Cortex of kidney (tissue), 1 donor: ENCODE data around the gene CERCAM.

ENCODE experiments used
- DNase-seq: peaks from one replicate; lab custom pipeline; 2025; lab: John Stamatoyannopoulos, UW

CERCAM gene

DNA sequence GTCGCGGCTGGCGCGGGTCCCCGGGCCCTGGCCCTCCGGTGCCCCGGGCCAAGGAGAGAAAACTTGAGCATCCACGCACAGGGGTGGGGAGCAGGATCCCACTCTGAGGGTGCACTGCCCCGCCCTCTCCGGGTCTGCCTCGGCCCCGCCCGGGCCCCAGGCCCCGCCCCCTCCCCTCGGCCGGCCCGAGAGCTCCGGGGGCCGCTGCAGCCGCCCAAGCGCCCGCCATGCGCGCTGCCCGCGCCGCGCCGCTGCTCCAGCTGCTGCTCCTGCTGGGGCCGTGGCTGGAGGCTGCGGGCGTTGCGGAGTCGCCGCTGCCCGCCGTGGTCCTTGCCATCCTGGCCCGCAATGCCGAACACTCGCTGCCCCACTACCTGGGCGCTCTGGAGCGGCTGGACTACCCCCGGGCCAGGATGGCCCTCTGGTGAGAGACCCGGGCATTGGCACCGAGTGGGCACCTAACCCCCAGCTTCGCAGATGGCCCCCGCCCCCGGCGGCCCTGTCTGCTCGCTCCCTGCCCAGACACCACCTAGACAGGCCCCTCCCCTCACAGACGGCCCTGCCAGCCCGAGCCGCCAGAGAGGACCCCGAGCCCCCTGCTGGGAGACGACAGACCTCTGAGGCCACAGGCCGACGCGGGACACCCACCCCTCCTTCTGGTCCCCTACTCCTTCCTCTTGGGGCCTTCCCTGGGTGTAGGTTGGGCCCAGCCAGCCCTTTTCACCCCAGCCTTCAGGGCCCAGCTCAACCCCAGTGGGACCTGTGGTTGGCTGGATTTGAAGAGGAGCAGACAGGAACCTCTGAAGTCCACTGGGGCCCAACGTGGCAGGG is at the start of gene CERCAM:
Gene CERCAM, plus strand, starts transcription at position 207 of the 831 bp plus-strand sequence. Its CDS starts 21 bp downstream, at position 228.
- DNase-seq, result no peak

DNA sequence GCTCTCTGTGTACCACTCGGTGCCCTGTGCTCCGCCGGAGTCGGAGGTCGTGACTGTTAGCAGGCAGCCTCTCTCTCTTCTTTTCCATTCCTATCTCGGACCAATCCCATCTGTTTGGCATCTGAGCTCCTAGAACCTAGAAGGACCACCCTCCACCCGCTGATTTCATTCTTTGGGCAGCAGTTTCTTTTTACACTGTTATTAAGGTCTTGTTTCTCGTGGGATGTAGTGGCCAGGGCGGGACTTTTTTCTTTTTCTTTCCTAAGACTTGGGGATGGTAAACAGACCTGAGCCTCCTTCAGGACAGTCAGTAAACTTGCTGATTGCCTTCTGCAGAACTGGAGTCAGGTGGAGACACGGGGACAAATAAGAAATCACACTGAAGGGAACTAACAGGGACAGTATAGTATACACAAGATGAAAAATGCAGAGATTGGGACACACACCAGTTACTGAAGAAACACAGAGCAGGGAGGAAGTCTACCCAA is 49.0 kb upstream of the CERCAM start:
- no peak for DNase-seq

DNA sequence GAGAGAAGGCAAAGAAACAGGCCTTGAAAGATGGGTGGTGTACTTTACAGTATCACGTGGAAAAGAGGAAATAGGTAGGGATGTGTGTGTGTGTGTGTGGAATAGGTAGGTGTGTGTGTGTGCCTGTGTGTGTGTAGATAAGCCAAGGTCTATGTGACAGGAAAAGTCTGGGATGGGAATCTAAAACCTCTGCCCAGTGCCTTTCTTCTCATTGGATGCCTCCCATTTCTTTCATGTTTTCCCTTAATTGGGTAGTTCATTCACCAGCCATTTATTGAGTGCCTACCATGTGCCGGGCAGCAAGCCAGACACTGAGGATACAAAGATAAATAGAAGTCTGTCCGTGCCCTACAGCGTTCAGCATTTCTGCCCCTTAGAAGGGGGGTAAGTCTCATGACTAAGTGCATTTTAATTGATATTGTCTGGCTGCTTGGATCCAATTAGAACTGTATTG is 48.4 kb upstream of the CERCAM start:
- no peak for DNase-seq

DNA sequence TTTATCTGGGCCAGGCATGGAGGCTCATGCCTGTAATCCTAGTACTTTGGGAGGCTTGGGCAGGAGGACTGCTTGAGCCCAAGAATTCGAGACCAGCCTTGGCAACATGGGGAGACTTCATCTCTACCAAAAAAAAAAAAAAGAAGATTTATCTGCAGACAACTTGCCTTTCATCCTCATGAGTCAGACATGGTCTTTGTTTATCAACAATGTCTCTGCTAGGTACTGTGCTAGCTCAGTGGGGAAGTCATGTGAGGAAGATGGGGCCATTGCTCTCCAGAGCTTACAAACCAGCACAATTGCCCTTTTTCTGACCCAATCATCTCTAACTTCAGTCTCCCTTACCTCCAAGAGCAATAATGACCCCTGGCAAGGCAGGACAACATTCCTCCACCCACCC is 47.9 kb upstream of the CERCAM start:
- DNase-seq, result no peak

- no peak for DNase-seq
These were observed 46.4 kb upstream of the CERCAM start for GRCh38 chr9:128374221-128374675.

DNA sequence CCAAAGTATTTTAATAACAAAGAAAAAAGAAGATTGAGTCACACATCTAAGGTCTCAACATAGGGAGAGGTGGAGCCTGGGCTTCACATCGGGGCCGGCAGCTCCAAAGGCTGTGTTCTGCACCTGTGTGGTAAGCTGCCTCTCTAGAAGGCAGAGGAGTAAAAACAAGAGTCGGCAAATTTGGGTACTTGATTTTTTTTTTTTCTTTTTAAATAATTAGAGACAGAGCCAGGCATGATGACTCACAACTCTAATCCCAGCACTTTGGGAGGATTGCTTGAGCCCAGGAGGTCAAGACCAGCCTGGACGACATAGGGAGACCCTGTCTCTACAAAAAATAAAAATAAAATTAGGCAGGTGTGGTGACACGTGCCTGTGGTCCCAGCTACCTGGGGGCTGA is 44.8 kb upstream of the CERCAM start:
- DNase-seq, result no peak

- DNase-seq, result no peak
These were observed 38.4 kb upstream of the CERCAM start for GRCh38 chr9:128382261-128382660.

GRCh38 chr9:128383007-128383753 is 37.5 kb upstream of the CERCAM start:
- no peak for DNase-seq

GRCh38 chr9:128383791-128384190 is 36.9 kb upstream of the CERCAM start:
- DNase-seq, result no peak

DNA sequence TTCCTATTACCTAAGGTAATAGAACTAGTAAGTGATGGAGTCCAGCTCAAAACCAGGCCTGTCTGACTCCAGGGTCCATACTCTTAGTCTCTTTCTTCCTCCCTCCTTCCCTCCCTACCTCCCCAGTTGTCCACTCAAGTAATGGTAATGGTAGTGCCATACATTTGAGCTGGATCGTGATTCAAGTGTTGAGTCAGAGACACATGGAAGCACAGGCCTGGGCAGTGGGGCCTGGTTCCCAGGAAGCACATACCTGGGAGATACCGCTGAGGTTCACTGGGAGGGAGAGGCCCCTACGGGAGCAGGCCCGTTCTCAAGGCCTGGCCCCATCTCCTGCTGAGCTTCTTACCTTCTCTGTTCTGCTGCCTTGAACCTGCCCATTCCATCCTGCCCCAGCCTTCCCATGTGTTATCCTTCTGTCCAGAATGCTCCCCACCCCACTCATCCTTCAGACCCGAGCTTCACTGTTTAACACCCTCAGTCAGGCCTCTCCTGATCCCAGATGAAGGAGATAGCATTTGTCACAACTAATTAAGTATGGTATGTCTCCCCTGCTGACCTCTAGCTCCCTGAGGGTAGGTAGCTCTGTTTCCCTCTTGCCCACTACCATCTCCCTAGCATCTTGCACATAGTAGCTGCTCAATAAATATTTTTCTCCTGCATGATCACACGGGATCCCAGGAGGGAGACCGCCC is 35.7 kb upstream of the CERCAM start:
- no peak for DNase-seq

DNA sequence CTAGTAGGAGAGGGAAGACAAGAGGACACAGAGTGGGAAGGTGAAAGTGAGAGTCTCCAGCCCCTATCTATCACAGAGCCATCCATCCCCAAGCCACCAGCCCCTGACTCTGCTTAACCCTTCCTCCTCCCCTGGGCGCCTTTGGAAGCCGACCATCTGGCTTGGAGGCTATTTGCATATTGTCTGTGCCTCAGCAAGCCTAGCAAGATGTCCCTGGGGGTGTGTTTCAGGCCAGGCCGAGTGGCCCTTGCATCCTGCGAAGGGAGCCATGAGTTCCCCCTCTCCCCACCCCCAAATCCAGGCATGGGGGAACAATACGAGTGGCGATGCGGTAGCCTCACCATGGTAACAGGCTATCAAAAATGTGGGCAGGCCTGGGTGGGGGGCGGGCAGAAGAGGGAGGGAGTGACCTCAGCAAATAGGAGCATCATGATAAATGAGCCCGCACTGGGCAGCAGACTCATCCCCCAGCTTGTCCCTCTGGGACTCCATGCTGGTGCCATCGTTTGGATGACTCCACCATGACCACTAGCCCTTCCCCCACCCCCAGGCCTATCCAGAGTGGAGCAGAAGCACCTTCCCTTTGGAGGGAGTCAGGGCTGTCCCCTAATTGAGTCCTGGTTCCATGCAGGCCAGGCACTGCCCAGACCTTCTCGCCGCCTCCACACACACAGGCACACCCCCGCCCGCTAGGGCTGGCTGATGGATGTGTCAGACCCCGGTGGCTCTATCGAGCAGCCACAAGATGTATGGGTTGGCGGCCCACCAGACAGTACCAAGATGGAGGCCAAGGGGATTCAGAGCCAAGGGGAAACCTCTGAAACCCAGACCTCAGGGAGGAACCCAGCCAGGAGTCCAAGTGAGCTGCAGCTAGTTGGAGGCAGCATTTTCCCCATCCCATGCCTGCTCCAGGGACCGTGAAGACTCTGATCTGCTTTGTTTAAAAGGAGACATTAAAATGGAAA is 34.9 kb upstream of the CERCAM start:
- no peak for DNase-seq

DNA sequence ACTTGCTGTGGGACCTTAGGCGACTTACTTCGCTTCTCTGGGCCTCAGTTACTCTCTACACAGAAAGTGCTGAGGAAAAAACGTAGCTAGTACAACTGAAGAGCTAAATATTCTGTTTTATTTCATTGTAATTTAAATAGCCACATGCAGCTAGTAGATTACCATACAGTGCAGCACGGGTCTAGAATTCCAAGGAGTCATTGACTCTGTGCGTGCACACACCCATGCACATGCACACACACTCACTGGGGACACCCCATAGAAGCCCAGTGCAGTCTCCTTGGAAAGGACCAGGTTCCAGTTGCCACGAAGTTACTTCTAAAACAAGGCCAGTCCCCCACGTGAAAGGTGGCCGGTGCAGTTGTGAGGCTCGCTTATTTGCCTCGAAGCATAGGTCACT is 32.5 kb upstream of the CERCAM start:
- DNase-seq, result no peak

DNA sequence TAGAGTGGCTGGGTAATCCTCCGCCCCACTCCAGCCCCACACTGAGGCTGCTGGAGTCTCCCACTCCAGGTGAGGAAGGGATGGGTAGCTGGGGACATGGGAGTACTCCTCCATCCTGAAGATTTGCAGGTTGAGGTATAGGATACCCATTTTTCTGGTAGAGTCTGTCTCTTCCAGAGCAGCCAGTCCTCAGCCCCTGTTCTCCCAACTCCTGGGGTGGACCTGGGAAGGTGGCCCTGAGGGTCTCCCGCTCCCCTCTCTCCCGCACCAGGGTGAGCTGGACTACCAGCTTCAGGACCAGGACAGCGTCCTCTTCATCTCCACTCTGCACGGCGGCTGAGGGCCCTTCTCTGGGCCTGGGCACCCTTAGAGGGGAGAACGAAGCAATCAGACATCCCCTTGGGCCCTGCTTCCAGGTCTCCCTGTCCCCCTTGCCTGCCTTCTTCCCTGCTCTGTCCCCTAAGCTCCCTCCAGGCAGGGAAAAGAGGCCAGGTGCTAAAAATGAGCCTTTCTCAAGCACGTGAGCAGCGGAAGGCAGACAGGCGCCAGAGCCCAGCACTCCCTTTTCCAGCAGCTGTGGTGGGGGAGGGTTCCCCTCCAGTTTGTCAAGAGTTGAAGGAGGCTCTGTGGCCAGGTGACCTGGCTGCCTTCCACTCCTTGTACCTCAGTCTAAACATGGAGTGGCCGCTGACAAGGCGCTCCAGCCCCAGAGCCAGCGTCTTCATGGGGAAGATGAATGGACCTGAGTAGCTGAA is 31.1 kb upstream of the CERCAM start:
- no peak for DNase-seq

GRCh38 chr9:128390150-128390812 is 30.4 kb upstream of the CERCAM start:
- no peak for DNase-seq

DNA sequence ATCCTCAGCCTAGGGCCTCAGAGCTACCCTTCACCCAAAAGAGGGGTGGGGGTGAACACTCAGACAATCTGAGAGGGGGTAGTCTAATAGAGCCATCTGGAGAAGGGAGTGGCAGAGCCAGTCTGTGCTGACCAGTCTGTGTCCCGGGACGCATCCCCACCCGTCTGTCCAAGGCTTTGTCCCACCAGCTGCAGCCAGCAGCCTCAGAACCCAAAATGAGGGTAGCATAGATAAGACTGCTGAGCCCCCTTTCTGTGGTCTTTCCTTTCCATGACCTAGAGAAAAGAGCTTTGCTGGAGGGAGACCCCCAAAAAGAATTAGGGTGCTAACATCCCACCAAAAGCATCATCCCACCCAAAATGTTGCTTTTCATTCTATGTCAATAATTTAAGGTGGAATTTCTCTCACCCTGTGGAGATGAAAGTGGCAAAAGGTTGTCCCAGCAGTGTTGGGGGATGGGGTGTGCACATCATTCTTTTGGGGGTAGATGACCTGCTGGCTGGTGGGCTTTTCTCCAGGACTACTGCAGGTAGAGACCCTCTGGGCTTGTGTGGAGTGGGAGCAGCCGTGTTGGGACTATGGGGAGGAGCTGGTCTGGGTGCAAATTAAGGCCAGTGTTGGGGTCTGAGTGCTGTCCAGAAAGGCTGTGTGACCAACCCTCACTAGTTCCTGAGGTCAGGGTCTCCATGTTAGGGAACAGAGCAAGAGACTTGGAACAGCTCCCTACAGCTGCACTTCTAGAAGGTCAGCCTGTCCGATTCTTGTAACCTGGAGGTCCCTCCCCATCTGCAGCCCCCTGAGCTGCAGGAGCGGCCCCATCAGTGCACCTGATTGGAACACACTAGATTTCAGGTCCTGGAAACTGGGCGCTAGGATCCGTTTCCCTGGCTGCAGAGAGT is 29.6 kb upstream of the CERCAM start:
- DNase-seq, result no peak

DNA sequence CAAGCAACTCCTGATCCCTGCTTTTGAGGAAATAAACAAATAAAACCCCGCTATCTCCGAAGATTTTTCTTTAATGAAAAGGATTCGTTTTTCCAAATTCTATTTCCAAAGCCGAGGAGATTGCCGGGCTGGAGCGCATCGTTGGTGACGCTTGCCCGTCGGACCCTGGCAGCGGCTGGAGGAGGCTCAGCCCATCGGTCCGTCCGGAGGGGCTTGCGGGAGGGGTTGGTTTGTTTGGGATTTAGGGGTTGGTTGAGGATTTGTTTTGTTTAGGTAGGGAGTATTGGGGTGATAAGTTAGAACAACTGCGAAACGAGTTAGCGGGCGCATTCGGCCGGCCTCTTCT is 28.7 kb upstream of the CERCAM start:
- DNase-seq, result no peak

DNA sequence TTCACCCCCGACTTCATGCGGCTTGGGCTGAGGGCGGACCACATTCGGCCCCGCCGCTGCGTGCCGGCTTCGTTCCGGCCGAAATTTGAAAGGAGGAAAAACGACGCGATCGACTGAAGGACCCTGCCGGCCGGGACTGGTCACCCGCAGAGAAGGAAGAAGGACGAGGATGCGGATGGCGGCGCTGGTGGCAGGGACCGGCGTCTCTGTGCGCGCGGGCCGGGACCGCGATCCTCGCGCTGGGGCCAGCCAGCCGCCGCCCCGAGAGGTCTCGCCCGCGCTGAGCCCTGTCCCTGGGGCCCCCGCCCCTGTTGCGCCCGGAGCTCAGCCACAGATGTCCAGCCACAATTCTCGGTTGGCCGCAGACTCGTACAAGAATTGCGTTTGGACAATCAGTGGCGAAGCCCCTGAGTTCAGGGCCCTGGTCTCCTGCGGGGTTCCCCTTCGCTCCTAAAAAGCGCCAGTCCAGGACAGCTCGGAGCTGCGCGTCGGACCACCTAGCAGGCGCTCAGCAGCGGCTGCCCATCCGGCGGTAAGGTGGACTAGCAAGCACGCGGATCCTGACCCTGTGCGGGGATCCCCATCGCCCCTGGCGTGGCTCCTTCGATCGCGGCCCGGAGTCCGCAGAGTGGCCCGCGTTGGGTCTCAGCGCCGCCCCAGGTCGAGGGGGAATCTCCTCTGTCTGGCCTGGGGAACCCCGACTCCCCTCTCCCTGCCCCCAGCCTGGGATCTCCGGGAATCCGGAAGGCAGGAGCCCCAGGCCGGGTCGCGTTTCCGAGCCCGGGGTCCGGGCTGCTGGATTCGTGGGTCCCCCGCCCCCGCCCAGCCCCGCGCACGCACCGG is 28.1 kb upstream of the CERCAM start:
- DNase-seq, result no peak
